B cell (primary cell): ENCODE data around the gene ERICH2. TPM values are rescaled to one million over a fixed set of nuclear protein-coding genes. Genes with fewer than 3 reads are reported as not detected.
A peak's percentile ranks its signal among the peaks of the same experiment; 100 is the strongest.

ENCODE experiments used
- ATAC-seq: fragments of 200-7000 bp; cut with Tn5 transposase; one replicate; pipeline ENCODE4 v1.10.0; 2021; ENCODE audit warnings: low read depth, mild to moderate bottlenecking, moderate number of reproducible peaks, moderate library complexity
- CTCF ChIA-PET: fragments of 350-600 bp; sonication (Branson Sonifier 250); formaldehyde crosslinking; loops from one replicate; lab custom pipeline; 2021; ENCODE audit warnings: antibody characterized with exemption, inconsistent platforms; lab: Charles Lee
- POLR2A ChIA-PET: fragments of 350-600 bp; sonication (Branson Sonifier 250); formaldehyde crosslinking; loops from one replicate; lab custom pipeline; 2021; ENCODE audit warnings: antibody characterized with exemption; lab: Charles Lee
- DNase-seq: peaks from one replicate; pipeline ENCODE4 v3.0.0; 2013
- H2AFZ ChIP-seq: 2 replicates; pipeline ENCODE4 v1.6.1; 2012; ENCODE audit warnings: mild to moderate bottlenecking, low read depth, low read length; ENCODE audit not compliant: insufficient read depth, poor library complexity, severe bottlenecking
- H3K27ac ChIP-seq, 2 donors: 1 replicate in 1 of 2; 2 replicates in 1 of 2; pipeline ENCODE4 v1.5.1; 2012 to 2013; ENCODE audit warnings: low read length in 2 of 2, mild to moderate bottlenecking in 2 of 2, moderate library complexity in 1 of 2
- H3K27me3 ChIP-seq, 4 experiments: fragments of 200-600 bp in 1 of 4; sonication (generic) in 1 of 4; replicated peaks in 1 of 4; 1 replicate in 2 of 4; 2 replicates in 2 of 4; pipeline versions ENCODE4 v1.6.1 to v1.7.0; 2013 to 2016; ENCODE audit warnings: low read length in 3 of 4, mild to moderate bottlenecking in 2 of 4, mixed read lengths in 1 of 4, moderate library complexity in 1 of 4; ENCODE audit not compliant: insufficient read depth in 4 of 4, control insufficient read depth in 3 of 4; ENCODE audit errors: control extremely low read depth in 1 of 4
- H3K36me3 ChIP-seq, 2 experiments: replicated peaks in 1 of 2; 1 replicate in 1 of 2; 2 replicates in 1 of 2; pipeline versions ENCODE4 v1.6.1 to v1.7.1; 2013; ENCODE audit warnings: low read length in 1 of 2; ENCODE audit not compliant: insufficient read depth in 2 of 2, control insufficient read depth in 1 of 2; ENCODE audit errors: control extremely low read depth in 1 of 2, extremely low read depth in 1 of 2
- H3K4me1 ChIP-seq, 2 donors: fragments of 200-600 bp in 1 of 2; sonication (generic) in 1 of 2; 1 replicate in 1 of 2; 2 replicates in 1 of 2; pipeline versions ENCODE4 v1.5.1 to v1.6.1; 2013 to 2017; ENCODE audit warnings: low read length in 2 of 2; ENCODE audit not compliant: control insufficient read depth in 2 of 2, insufficient read depth in 2 of 2
- H3K4me2 ChIP-seq: replicated peaks from 2 replicates; pipeline ENCODE3; 2012; ENCODE audit warnings: mild to moderate bottlenecking, low read depth, low read length; ENCODE audit not compliant: poor library complexity, severe bottlenecking
- H3K4me3 ChIP-seq, 5 experiments: fragments of 200-600 bp in 1 of 5; sonication (generic) in 1 of 5; 1 replicate in 3 of 5; 2 replicates in 2 of 5; pipeline versions ENCODE4 v1.5.1 to v1.7.0; 2011 to 2016; ENCODE audit warnings: low read length in 4 of 5, mild to moderate bottlenecking in 4 of 5, low read depth in 2 of 5, control low read depth in 1 of 5, moderate library complexity in 1 of 5; ENCODE audit not compliant: insufficient read depth in 1 of 5; ENCODE audit errors: control extremely low read depth in 1 of 5, extremely low read depth in 1 of 5
- H3K79me2 ChIP-seq: fragments of 200-600 bp; sonication (generic); one replicate; pipeline ENCODE4 v1.6.0; 2016; ENCODE audit warnings: low read length; ENCODE audit not compliant: control insufficient read depth, insufficient read depth
- H3K9ac ChIP-seq: fragments of 200-600 bp; sonication (generic); 2 replicates; pipeline ENCODE4 v1.6.1; 2017; ENCODE audit warnings: mild to moderate bottlenecking, low read length, moderate library complexity
- H3K9me3 ChIP-seq, 3 donors: one replicate each; pipeline versions ENCODE4 v1.6.1 to v1.7.1; 2013; ENCODE audit warnings: low read length in 2 of 3; ENCODE audit not compliant: control insufficient read depth in 2 of 3, insufficient read depth in 1 of 3; ENCODE audit errors: control extremely low read depth in 1 of 3
- H4K20me1 ChIP-seq: 2 replicates; pipeline ENCODE4 v1.6.0; 2012; ENCODE audit warnings: mild to moderate bottlenecking, low read length; ENCODE audit not compliant: insufficient read depth, control insufficient read depth, poor library complexity, severe bottlenecking
- H3K27ac Mint-ChIP-seq: one replicate; pipeline ENCODE4 v1.8.0; 2021; ENCODE audit warnings: mixed read lengths
- H3K27me3 Mint-ChIP-seq: one replicate; pipeline ENCODE4 v1.8.0; 2021; ENCODE audit warnings: mixed read lengths
- H3K4me1 Mint-ChIP-seq: one replicate; pipeline ENCODE4 v1.8.0; 2021; ENCODE audit warnings: mixed read lengths
- H3K4me3 Mint-ChIP-seq: one replicate; pipeline ENCODE4 v1.8.0; 2021; ENCODE audit warnings: mixed read lengths
- H3K9me3 Mint-ChIP-seq: one replicate; pipeline ENCODE4 v1.8.0; 2022; ENCODE audit warnings: mixed read lengths; ENCODE audit not compliant: insufficient read depth
- EZH2 ChIP-seq: IDR thresholded peaks from 2 replicates; pipeline ENCODE4 v1.6.1; 2012; ENCODE audit warnings: borderline replicate concordance, low read depth, mild to moderate bottlenecking, moderate library complexity, low read length; ENCODE audit not compliant: insufficient read depth, poor library complexity, severe bottlenecking
- WGBS: methylation state at CpG from one replicate; pipeline ENCODE4 v1.1.5; 2013; ENCODE audit warnings: missing lambda C conversion rate; ENCODE audit not compliant: insufficient coverage; 5-methylcytosine and 5-hydroxymethylcytosine counted together
- intact Hi-C: fragments of 100-400 bp; cut with micrococcal nuclease; formaldehyde crosslinking; loops from one replicate; pipeline ENCODE4 v1.10.0; 2022
- polyA minus RNA-seq: library from RNA; depleted of rRNA, polyadenylated mRNA; stranded (reverse); fragments of >200 nt; gene quantifications from 2 replicates; pipeline ENCODE4 v1.2.3, GENCODE V29; 2012
- polyA plus RNA-seq: library from polyadenylated mRNA; depleted of rRNA; stranded (reverse); fragments of >200 nt; gene quantifications from 2 replicates; pipeline ENCODE4 v1.2.3, GENCODE V29; 2012
- total RNA-seq, 2 donors: library from RNA; stranded (reverse); fragments of 120-200 nt in 1 of 2; gene quantifications; 1 replicate in 1 of 2; 2 replicates in 1 of 2; pipeline versions ENCODE4 v1.2.3 to v1.2.4, GENCODE V29; 2013 to 2022
- TF ChIP-seq, protein P1 (sequence below): fragments of 200-600 bp; IDR thresholded peaks from one replicate; pipeline ENCODE4 v1.8.0; 2022; ENCODE audit warnings: antibody characterized with exemption, mild to moderate bottlenecking

Gene ERICH2
- not detected in 2 replicates for total RNA-seq
- not detected for total RNA-seq (2013)
- not detected in 2 replicates for polyA plus RNA-seq
- not detected in 2 replicates for polyA minus RNA-seq

DNA sequence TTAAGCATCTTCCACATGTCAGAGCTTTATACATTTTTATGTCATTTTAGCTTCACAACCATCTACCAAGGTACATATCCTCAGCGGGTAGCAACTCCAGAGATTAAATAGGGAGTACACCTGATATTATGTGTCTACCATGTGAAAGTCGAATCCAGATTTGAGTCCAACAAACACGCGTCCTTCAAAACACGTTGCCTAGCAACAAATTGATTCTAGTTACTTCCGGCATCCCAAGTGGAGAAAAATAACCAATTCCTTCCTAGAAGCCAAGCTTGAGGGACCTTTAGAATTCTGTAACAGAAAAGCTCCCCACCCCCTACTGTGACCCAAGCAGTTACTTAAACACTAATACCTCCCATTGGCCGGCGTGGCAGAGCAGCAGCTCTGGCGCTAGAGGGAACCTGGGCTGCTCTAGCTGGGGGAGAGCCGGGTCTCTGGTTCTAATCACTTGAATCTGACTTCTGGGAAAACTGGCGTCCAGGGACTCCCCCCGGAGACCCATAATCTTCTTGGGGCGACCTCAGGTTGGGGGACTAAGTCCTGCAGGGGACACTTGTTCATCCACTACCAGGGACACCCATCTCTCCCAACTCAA lies at the start of gene ERICH2:
Gene ERICH2 (plus strand): TSS at position 371 of the 598 bp plus-strand sequence. CDS start 304 bp downstream, outside the sequence.
- peaks cover 32% of the 10 kb centered on the region for H3K27me3 Mint-ChIP-seq
- Histone ChIP-seq H3K4me1 (peaks cover 12 to 17% of the 10 kb centered on the region in 2 donors), H3K9me3 (peaks cover 0 to 3% (median 0%) of the 10 kb centered on the region in 3 donors), H3K4me2 (peak within 1 kb of the TSS; percentile 97), H3K36me3 (no peaks in the 10 kb centered on the region), H3K27ac (no peak within 1 kb of the TSS), H3K27me3 (peaks cover 0 to 16% (median 4%) of the 10 kb centered on the region in 4 experiments), H3K79me2 (no peaks in the 10 kb centered on the region), H3K9ac (peak within 1 kb of the TSS; percentile 69), H4K20me1 (no peaks in the 10 kb centered on the region), H2AFZ (peak within 1 kb of the TSS; percentile 80), H3K4me3 (peak within 1 kb of the TSS; percentile 32 to 75 (median 67))
- H3K4me1 Mint-ChIP-seq = peaks cover 11% of the 10 kb centered on the region
- POLR2A ChIA-PET = no interaction called here
- intact Hi-C loops = loop anchor here (5.0 kb wide), 1 partner anchor 47 kb away; the partner anchor contains the start of gene GAD1
- WGBS = 5% methylated on average over 12 of the region's 13 CpGs
- ATAC-seq (peak; percentile 44), DNase-seq (peak; percentile 60)
- TF ChIP-seq, protein P1, sequence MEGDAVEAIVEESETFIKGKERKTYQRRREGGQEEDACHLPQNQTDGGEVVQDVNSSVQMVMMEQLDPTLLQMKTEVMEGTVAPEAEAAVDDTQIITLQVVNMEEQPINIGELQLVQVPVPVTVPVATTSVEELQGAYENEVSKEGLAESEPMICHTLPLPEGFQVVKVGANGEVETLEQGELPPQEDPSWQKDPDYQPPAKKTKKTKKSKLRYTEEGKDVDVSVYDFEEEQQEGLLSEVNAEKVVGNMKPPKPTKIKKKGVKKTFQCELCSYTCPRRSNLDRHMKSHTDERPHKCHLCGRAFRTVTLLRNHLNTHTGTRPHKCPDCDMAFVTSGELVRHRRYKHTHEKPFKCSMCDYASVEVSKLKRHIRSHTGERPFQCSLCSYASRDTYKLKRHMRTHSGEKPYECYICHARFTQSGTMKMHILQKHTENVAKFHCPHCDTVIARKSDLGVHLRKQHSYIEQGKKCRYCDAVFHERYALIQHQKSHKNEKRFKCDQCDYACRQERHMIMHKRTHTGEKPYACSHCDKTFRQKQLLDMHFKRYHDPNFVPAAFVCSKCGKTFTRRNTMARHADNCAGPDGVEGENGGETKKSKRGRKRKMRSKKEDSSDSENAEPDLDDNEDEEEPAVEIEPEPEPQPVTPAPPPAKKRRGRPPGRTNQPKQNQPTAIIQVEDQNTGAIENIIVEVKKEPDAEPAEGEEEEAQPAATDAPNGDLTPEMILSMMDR = no peak
- TF ChIP-seq EZH2 = no peak
- peak within 1 kb of the TSS; percentile 32 for H3K27ac Mint-ChIP-seq
- H3K4me3 Mint-ChIP-seq = peak within 1 kb of the TSS; percentile 87
- CTCF ChIA-PET = interaction anchor here (0.7 to 1.0 kb wide), 2 partner anchors 39 to 42 kb away, joined by 3 read pairs; no protein-coding TSS in a partner anchor
- no peaks in the 10 kb centered on the region for H3K9me3 Mint-ChIP-seq

DNA sequence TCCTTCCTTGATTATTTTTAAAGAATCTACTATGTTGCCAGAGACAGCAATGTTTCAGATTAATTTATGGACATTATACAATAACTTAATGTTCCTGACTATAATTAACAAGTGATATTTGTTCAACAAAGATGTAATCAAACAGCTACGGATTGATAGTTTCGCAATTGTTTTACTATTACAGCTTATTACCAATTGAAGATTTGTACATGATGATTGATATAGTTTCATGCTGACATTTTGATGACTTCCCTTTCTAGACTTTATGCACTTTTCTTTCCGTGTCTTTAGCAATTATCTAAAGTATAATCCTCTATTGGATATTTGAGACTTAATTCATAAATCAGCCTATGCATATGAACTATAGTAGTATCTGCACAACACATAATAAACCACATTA lies 48.5 kb upstream of the ERICH2 start:
- no peak overlapping the region for H3K27ac ChIP-seq
- Mint-ChIP-seq H3K4me1 (peaks cover 8% of the 10 kb centered on the region), H3K9me3 (no peaks in the 10 kb centered on the region), H3K27ac (no peak overlapping the region), H3K4me3 (no peak overlapping the region), H3K27me3 (peaks cover 48% of the 10 kb centered on the region)
- no peaks in the 10 kb centered on the region for H3K36me3 ChIP-seq
- intact Hi-C loops = no loop called here
- H3K9ac ChIP-seq = no peak overlapping the region
- DNase-seq (no peak), ATAC-seq (no peak)
- no peak for TF ChIP-seq EZH2
- TF ChIP-seq, protein P1 = no peak
- no peak overlapping the region for H3K4me3 ChIP-seq
- ChIA-PET CTCF (no interaction called here), POLR2A (no interaction called here)
- H3K9me3 ChIP-seq = peaks cover 0 to 5% (median 1%) of the 10 kb centered on the region in 3 donors
- no peaks in the 10 kb centered on the region for H4K20me1 ChIP-seq
- H3K79me2 ChIP-seq = no peaks in the 10 kb centered on the region
- peaks cover 0 to 34% (median 23%) of the 10 kb centered on the region in 4 experiments for H3K27me3 ChIP-seq
- no peak overlapping the region for H2AFZ ChIP-seq
- H3K4me2 ChIP-seq = no peak overlapping the region
- no CpG with 5 or more reads among the region's 3 CpGs for WGBS
- H3K4me1 ChIP-seq = peaks cover 0 to 8% of the 10 kb centered on the region in 2 donors
